HG02642 (cell line): Measurements from ENCODE around the gene AHCYL1.
A peak's percentile ranks its signal among the peaks of the same experiment; 100 is the strongest.
"Not testable (repeated sequence)": the region's sequence is repeated elsewhere in the genome, so short reads cannot be mapped to it uniquely, and the experiment has no call there.

Experiments used
- ATAC-seq: cut with Tn5 transposase; IDR thresholded peaks from one replicate; pipeline ENCODE4 v1.9.1; 2021; ENCODE audit warnings: mild to moderate bottlenecking; ENCODE audit not compliant: unreplicated experiment, poor library complexity

AHCYL1 gene

GRCh38 chr1:109996476-109996875, 11.9 kb downstream of the AHCYL1 start:
- ATAC-seq, result no peak

GRCh38 chr1:109997204-109997866, 12.8 kb downstream of the AHCYL1 start:
- ATAC-seq, result no peak

GRCh38 chr1:109997867-109998229, 13.3 kb downstream of the AHCYL1 start:
- no peak for ATAC-seq

GRCh38 chr1:110002695-110003094, 18.1 kb downstream of the AHCYL1 start:
- no peak for ATAC-seq

- peak; percentile 74 for ATAC-seq
Observed at GRCh38 chr1:110003747-110004428, 19.3 kb downstream of the AHCYL1 start.

- no peak for ATAC-seq
Observed at GRCh38 chr1:110004583-110004982, 20.0 kb downstream of the AHCYL1 start.

GRCh38 chr1:110005971-110006370, 21.4 kb downstream of the AHCYL1 start:
- no peak for ATAC-seq

- no peak for ATAC-seq
Observed at GRCh38 chr1:110006516-110006915, 22.0 kb downstream of the AHCYL1 start.

- no peak for ATAC-seq
Observed at GRCh38 chr1:110007046-110007830, 22.7 kb downstream of the AHCYL1 start.

GRCh38 chr1:110008971-110009565, 24.5 kb downstream of the AHCYL1 start:
- ATAC-seq, result no peak

- ATAC-seq, result peak; percentile 95
Observed at GRCh38 chr1:110011527-110012041, 27.0 kb downstream of the AHCYL1 start.

- ATAC-seq, result peak; percentile 65
Observed at GRCh38 chr1:110012100-110012780, 27.7 kb downstream of the AHCYL1 start.

GRCh38 chr1:110017792-110018191, 33.2 kb downstream of the AHCYL1 start:
- ATAC-seq, result no peak

GRCh38 chr1:110018396-110018795, 33.8 kb downstream of the AHCYL1 start:
- ATAC-seq, result no peak

GRCh38 chr1:110019770-110020169, 35.2 kb downstream of the AHCYL1 start:
- ATAC-seq, result no peak

GRCh38 chr1:110021285-110021684, 36.7 kb downstream of the AHCYL1 start:
- no peak for ATAC-seq

GRCh38 chr1:110024613-110025012, 40.0 kb downstream of the AHCYL1 start:
- no peak for ATAC-seq

- ATAC-seq, result not testable (repeated sequence)
Observed at GRCh38 chr1:110030687-110031086, 46.1 kb downstream of the AHCYL1 start.

GRCh38 chr1:110032327-110032726, 47.8 kb downstream of the AHCYL1 start:
- no peak for ATAC-seq

GRCh38 chr1:110033421-110033820, 48.9 kb downstream of the AHCYL1 start:
- no peak for ATAC-seq
